NB4 (cell line): ENCODE results near the gene BMP8A.

Experiments
- CTCF ChIP-seq: IDR thresholded peaks from one replicate; pipeline ENCODE4 v1.5.1; 2012; ENCODE audit warnings: low read depth, low read length
- MYC ChIP-seq: IDR thresholded peaks from 2 replicates; pipeline ENCODE4 v1.6.1; 2011; ENCODE audit warnings: low read depth, low read length
- POLR2A ChIP-seq: IDR thresholded peaks from 2 replicates; pipeline ENCODE4 v1.6.1; 2011; ENCODE audit warnings: mild to moderate bottlenecking; ENCODE audit not compliant: insufficient read length; ENCODE audit errors: extremely low read depth

- no peak for TF ChIP-seq CTCF
- TF ChIP-seq POLR2A, result no peak
- TF ChIP-seq MYC, result no peak
These were observed 32.7 kb downstream of the BMP8A start for GRCh38 chr1:39524171-39524570.
